Gastroesophageal sphincter (tissue), 4 donors: Measurements from ENCODE around the gene NR3C2. TPM values are rescaled to one million over a fixed set of nuclear protein-coding genes. Genes with fewer than 3 reads are reported as not detected.

Experiments
- ATAC-seq: fragments of 150-250 bp; one replicate; pipeline ENCODE4 v1.9.1; 2016; ENCODE audit warnings: mild to moderate bottlenecking, moderate library complexity
- H3K27ac ChIP-seq, 4 donors: fragments of 200-600 bp; sonication (generic) in 3 of 4; 1 replicate in 3 of 4; 2 replicates in 1 of 4; pipeline ENCODE4 v1.5.1; 2016 to 2019
- H3K27me3 ChIP-seq: fragments of 200-600 bp; sonication (generic); one replicate; pipeline ENCODE4 v1.5.1; 2019
- H3K36me3 ChIP-seq, 2 donors: fragments of 200-600 bp; sonication (generic); one replicate each; pipeline ENCODE4 v1.5.1; 2019; ENCODE audit warnings: control low read depth in 1 of 2
- H3K4me1 ChIP-seq, 3 donors: fragments of 200-600 bp; sonication (generic); 1 replicate in 2 of 3; 2 replicates in 1 of 3; pipeline ENCODE4 v1.5.1; 2016 to 2019; ENCODE audit warnings: control low read depth in 2 of 3
- H3K4me3 ChIP-seq, 2 donors: fragments of 200-600 bp; sonication (generic); one replicate each; pipeline ENCODE4 v1.5.1; 2019; ENCODE audit warnings: mild to moderate bottlenecking in 1 of 2, moderate library complexity in 1 of 2
- H3K9me3 ChIP-seq, 3 donors: fragments of 200-600 bp; sonication (generic); one replicate each; pipeline ENCODE4 v1.5.1; 2017 to 2019; ENCODE audit warnings: control low read depth in 2 of 3
- CTCF ChIP-seq, 4 experiments: fragments of 200-600 bp in 2 of 4; fragments of 450-650 bp in 2 of 4; sonication (generic) in 1 of 4; IDR thresholded peaks; one replicate each; pipeline ENCODE4 v1.5.1; 2017 to 2019; ENCODE audit warnings: antibody characterized with exemption in 4 of 4, mild to moderate bottlenecking in 2 of 4, moderate library complexity in 2 of 4
- EP300 ChIP-seq: sonication (generic); formaldehyde crosslinking; IDR thresholded peaks from one replicate; pipeline ENCODE4 v1.6.1; 2017; ENCODE audit warnings: antibody characterized with exemption, mild to moderate bottlenecking
- POLR2A ChIP-seq, 2 donors: fragments of 450-650 bp; IDR thresholded peaks; one replicate each; pipeline ENCODE4 v1.6.1; 2017; ENCODE audit warnings: antibody characterized with exemption in 2 of 2, mild to moderate bottlenecking in 2 of 2, moderate library complexity in 1 of 2
- POLR2AphosphoS5 ChIP-seq: sonication (generic); formaldehyde crosslinking; IDR thresholded peaks from one replicate; pipeline ENCODE4 v1.6.1; 2017; ENCODE audit warnings: antibody characterized with exemption
- WGBS, 2 donors: methylation state at CpG; one replicate each; pipeline ENCODE4 v1.1.5; 2018; ENCODE audit warnings: low coverage in 1 of 2; 5-methylcytosine and 5-hydroxymethylcytosine counted together
- total RNA-seq, 4 donors: library from RNA; depleted of rRNA; stranded (reverse); fragments of >200 nt; gene quantifications; one replicate each; pipeline ENCODE4 v1.1.0, GENCODE V29; 2016

Gene NR3C2
- total RNA-seq, 4 donors from 2014 or later, result 11.6 to 15.9 (median 13.9) TPM

GRCh38 chr4:148454835-148455234, 12.6 kb upstream of the NR3C2 start:
- no peaks in the 10 kb centered on the region for H3K36me3 ChIP-seq
- H3K9me3 ChIP-seq, result no peaks in the 10 kb centered on the region
- H3K4me3 ChIP-seq, result no peak overlapping the region
- peaks cover 0 to 6% (median 0%) of the 10 kb centered on the region in 3 donors for H3K4me1 ChIP-seq
- H3K27ac ChIP-seq, result no peak overlapping the region
- TF ChIP-seq POLR2AphosphoS5, result no peak
- no peak for TF ChIP-seq POLR2A (IDR thresholded peaks at IDR 0.05)
- TF ChIP-seq EP300, result no peak
- no peaks in the 10 kb centered on the region for H3K27me3 ChIP-seq
- no peak for ATAC-seq

GRCh38 chr4:148453833-148454232, 11.6 kb upstream of the NR3C2 start:
- H3K27ac ChIP-seq, result no peak overlapping the region
- WGBS, 2 donors, result 85 to 95% methylated on average over 4 of the region's 4 CpGs
- no peaks in the 10 kb centered on the region for H3K9me3 ChIP-seq
- H3K4me3 ChIP-seq, result no peak overlapping the region
- H3K4me1 ChIP-seq, result peaks cover 0 to 6% (median 0%) of the 10 kb centered on the region in 3 donors
- TF ChIP-seq POLR2A (IDR thresholded peaks at IDR 0.05) (no peak), EP300 (no peak), CTCF (IDR thresholded peaks at IDR 0.05) (no peak), POLR2AphosphoS5 (no peak)
- no peaks in the 10 kb centered on the region for H3K27me3 ChIP-seq
- ATAC-seq, result no peak
- no peaks in the 10 kb centered on the region for H3K36me3 ChIP-seq

- no peak overlapping the region for H3K4me3 ChIP-seq
- peaks cover 0 to 6% (median 0%) of the 10 kb centered on the region in 3 donors for H3K4me1 ChIP-seq
- no peak for ATAC-seq
- no peaks in the 10 kb centered on the region for H3K9me3 ChIP-seq
- H3K36me3 ChIP-seq, result no peaks in the 10 kb centered on the region
- 60 to 100% methylated on average over 1 of the region's 1 CpG for WGBS, 2 donors
- H3K27ac ChIP-seq, result no peak overlapping the region
- no peaks in the 10 kb centered on the region for H3K27me3 ChIP-seq
- TF ChIP-seq POLR2AphosphoS5 (no peak), CTCF (IDR thresholded peaks at IDR 0.05) (no peak), POLR2A (IDR thresholded peaks at IDR 0.05) (no peak), EP300 (no peak)
Measured at GRCh38 chr4:148452970-148453369, 10.8 kb upstream of the NR3C2 start.

- Histone ChIP-seq H3K4me3 (no peak overlapping the region), H3K27ac (no peak overlapping the region), H3K36me3 (no peaks in the 10 kb centered on the region), H3K4me1 (peaks cover 0 to 24% (median 0%) of the 10 kb centered on the region in 3 donors), H3K9me3 (no peaks in the 10 kb centered on the region), H3K27me3 (no peaks in the 10 kb centered on the region)
- whole genome bisulfite sequencing, 2 donors, result 66 to 70% methylated on average over 2 of the region's 2 CpGs
- no peak for ATAC-seq
- TF ChIP-seq POLR2AphosphoS5 (no peak), EP300 (no peak), CTCF (IDR thresholded peaks at IDR 0.05) (no peak), POLR2A (IDR thresholded peaks at IDR 0.05) (no peak)
Measured at GRCh38 chr4:148449921-148450320, 7.7 kb upstream of the NR3C2 start.

- Histone ChIP-seq H3K36me3 (no peaks in the 10 kb centered on the region), H3K4me3 (no peak overlapping the region), H3K9me3 (no peaks in the 10 kb centered on the region), H3K27ac (peak overlapping the region in 2 of 4 donors; percentile 22 to 27), H3K27me3 (no peaks in the 10 kb centered on the region), H3K4me1 (peaks cover 0 to 18% (median 0%) of the 10 kb centered on the region in 3 donors)
- TF ChIP-seq CTCF (IDR thresholded peaks at IDR 0.05) (no peak), EP300 (no peak), POLR2AphosphoS5 (no peak), POLR2A (IDR thresholded peaks at IDR 0.05) (no peak)
- ATAC-seq, result no peak
Measured at GRCh38 chr4:148448141-148448540, 5.9 kb upstream of the NR3C2 start.
